Peyer's patch (tissue), 4 donors: ENCODE results near the gene C9orf50.

Source experiments
- CTCF ChIP-seq, 6 experiments: fragments of 450-650 bp in 4 of 6; fragments of 200-600 bp in 2 of 6; sonication (generic) in 1 of 6; IDR thresholded peaks; one replicate each; pipeline ENCODE4 v1.5.1; 2017 to 2019; ENCODE audit warnings: antibody characterized with exemption in 6 of 6, mild to moderate bottlenecking in 3 of 6, moderate library complexity in 1 of 6
- POLR2A ChIP-seq, 2 donors: fragments of 450-650 bp; IDR thresholded peaks; one replicate each; pipeline ENCODE4 v1.5.1; 2017; ENCODE audit warnings: antibody characterized with exemption in 2 of 2, mild to moderate bottlenecking in 2 of 2, moderate library complexity in 2 of 2

- no peak for TF ChIP-seq CTCF (IDR thresholded peaks at IDR 0.05)
- TF ChIP-seq POLR2A (IDR thresholded peaks at IDR 0.05) = no peak
These were observed 18.2 kb upstream of the C9orf50 start for GRCh38 chr9:129639034-129639630.
